ENCODE data around the gene SUMO1. TPM values are rescaled to one million over a fixed set of nuclear protein-coding genes. Genes with fewer than 3 reads are reported as not detected.

SUMO1 gene
- total and polyA plus RNA-seq, 2 experiments from 2014 or later, result 217 to 507 TPM

- TF ChIP-seq REST (IDR thresholded peaks at IDR 0.05; ENCODE audit: unreplicated experiment) (no peak), CREB1 (CRISPR knock-in tag; IDR thresholded peaks at IDR 0.05; ENCODE audit: low read depth) (no peak), POLR2AphosphoS5 (IDR thresholded peaks at IDR 0.05; ENCODE audit: low read depth) (no peak; the same call in 1 of the 2 replicates), CTCF (conservative IDR thresholded peaks at IDR 0.05; ENCODE audit: low read depth in 2 of 2) (no peak), ETS1 (IDR thresholded peaks at IDR 0.05) (no peak), EZH2phosphoT487 (IDR thresholded peaks at IDR 0.05; ENCODE audit: unreplicated experiment) (no peak)
Observed at GRCh38 chr2:202237787-202238233, 587 bp downstream of the SUMO1 start (continued).

GRCh38 chr2:202221873-202222272 lies 16.5 kb downstream of the SUMO1 start:
- DNase-seq (ENCODE audit: low spot score), result peak; percentile 29
- TF ChIP-seq EZH2phosphoT487 (IDR thresholded peaks at IDR 0.05; ENCODE audit: unreplicated experiment), result no peak
- no peak for TF ChIP-seq ETS1 (IDR thresholded peaks at IDR 0.05)
- no peak for TF ChIP-seq NANOG (IDR thresholded peaks at IDR 0.05; ENCODE audit: borderline replicate concordance)
- TF ChIP-seq POLR2AphosphoS5 (IDR thresholded peaks at IDR 0.05; ENCODE audit: low read depth), result no peak
- no peak for TF ChIP-seq ZNF331 (CRISPR knock-in tag; IDR thresholded peaks at IDR 0.05; ENCODE audit: low read depth)
- no peak for TF ChIP-seq ZNF114 (CRISPR knock-in tag; IDR thresholded peaks at IDR 0.05)
- TF ChIP-seq EZH2 (IDR thresholded peaks at IDR 0.05; ENCODE audit: low read depth, unreplicated experiment), result no peak
- no peak for TF ChIP-seq CREB1 (CRISPR knock-in tag; IDR thresholded peaks at IDR 0.05; ENCODE audit: low read depth)
- no peak for TF ChIP-seq CTCF (conservative IDR thresholded peaks at IDR 0.05; ENCODE audit: low read depth in 2 of 2)
- TF ChIP-seq REST (IDR thresholded peaks at IDR 0.05; ENCODE audit: unreplicated experiment), result no peak
- TF ChIP-seq JUNB (IDR thresholded peaks at IDR 0.05; ENCODE audit: unreplicated experiment), result no peak
- Mint-ChIP-seq H3K4me1 (peaks cover 7% of the 10 kb centered on the region), H3K27ac (peak overlapping the region; percentile 2; the same call in 1 of the 2 replicates), H3K36me3 (ENCODE audit: low read depth) (peaks cover 61% of the 10 kb centered on the region), H3K27me3 (ENCODE audit: insufficient read depth, low read depth, poor library complexity) (peaks cover 5% of the 10 kb centered on the region), H3K4me3 (no peak overlapping the region), H3K9me3 (no peaks in the 10 kb centered on the region)
- H3K79me2 ChIP-seq (replicated peaks; ENCODE audit: insufficient read depth), result peaks cover 100% of the 10 kb centered on the region
- peaks cover 7% of the 10 kb centered on the region; the same call in 1 of the 2 replicates for H3K36me3 ChIP-seq (ENCODE audit: insufficient read depth)
- no peak overlapping the region for H3K4me2 ChIP-seq
- no peaks in the 10 kb centered on the region for H3K4me1 ChIP-seq (ENCODE audit: insufficient read depth)
- H3F3A ChIP-seq (replicated peaks; ENCODE audit: low read depth), result peaks cover 17% of the 10 kb centered on the region; the same call in 1 of the 2 replicates
- H3K9me2 ChIP-seq (ENCODE audit: insufficient read depth), result no peaks in the 10 kb centered on the region
- H3K27ac ChIP-seq (ENCODE audit: low read depth), result peak overlapping the region; percentile 23
- H3K27me3 ChIP-seq (ENCODE audit: insufficient read depth), result no peaks in the 10 kb centered on the region
- H3K4me3 ChIP-seq, result no peak overlapping the region
- peak; percentile 75 for ATAC-seq
- no peak overlapping the region for H2AFZ ChIP-seq
- H4K20me1 ChIP-seq (replicated peaks; ENCODE audit: insufficient read depth), result peaks cover 60% of the 10 kb centered on the region
